K562 (cell line): Measurements from ENCODE around the gene SLC5A10. TPM values are rescaled to one million over a fixed set of nuclear protein-coding genes. Genes with fewer than 3 reads are reported as not detected.
"Not testable (repeated sequence)": the region's sequence is repeated elsewhere in the genome, so short reads cannot be mapped to it uniquely, and the experiment has no call there.

ENCODE experiments used
- ATAC-seq: fragments of 200-7000 bp; cut with Tn5 transposase; 3 replicates; pipeline ENCODE4 v1.9.1; 2020; ENCODE audit warnings: moderate library complexity
- BruUV-seq: library from RNA; stranded (reverse); fragments of 400-500 nt; replicated peaks from 2 replicates; lab custom pipeline; 2021; lab: Mats Ljungman, UMichigan
- CTCF ChIA-PET: fragments of 300-600 bp; formaldehyde crosslinking; extraction: SDS; loops from one replicate; lab custom pipeline; 2021; ENCODE audit warnings: low intra/inter-chr PET ratio; lab: Yijun Ruan, JAX
- POLR2A ChIA-PET: fragments of 300-600, 350-650 bp; sonication (Branson Sonifier 250); formaldehyde crosslinking; extraction: SDS; loops from one replicate; lab custom pipeline; 2021; ENCODE audit warnings: antibody characterized with exemption, inconsistent platforms; lab: Yijun Ruan, JAX
- DNase-seq, 4 experiments: peaks; one replicate each; pipeline versions ENCODE4 v3.0.0 to v3.0.0-alpha.2; 2011 to 2018; ENCODE audit warnings: low spot score in 3 of 4, mixed read lengths in 3 of 4; ENCODE audit errors: extremely low read depth in 1 of 4
- FAIRE-seq: peaks from 2 replicates; lab custom pipeline; 2011; peaks lifted over from hg19 to GRCh38; lab: Jason Lieb, UNC
- H2AFZ ChIP-seq: 2 replicates; pipeline ENCODE4 v1.6.0; 2011; ENCODE audit warnings: low read depth, low read length, control low read depth, inconsistent platforms
- H3K27ac ChIP-seq: fragments of 200-600 bp; 3 replicates; pipeline ENCODE4 v1.8.0; 2011; ENCODE audit warnings: low read depth, mild to moderate bottlenecking, control low read depth, inconsistent platforms, low read length, moderate library complexity, mixed read lengths; ENCODE audit errors: extremely low read depth
- H3K27me3 ChIP-seq, 2 experiments: fragments of 300-600 bp in 1 of 2; 2 replicates in 1 of 2; 3 replicates in 1 of 2; pipeline versions ENCODE4 v1.6.0 to v1.8.0; 2011; ENCODE audit warnings: inconsistent platforms in 2 of 2, low read length in 2 of 2, mild to moderate bottlenecking in 1 of 2, mixed read lengths in 1 of 2, moderate library complexity in 1 of 2; ENCODE audit not compliant: control insufficient read depth in 2 of 2, insufficient read depth in 2 of 2
- H3K36me3 ChIP-seq: fragments of 300-600 bp; 3 replicates; pipeline ENCODE4 v1.8.0; 2011; ENCODE audit warnings: mild to moderate bottlenecking, low read length, inconsistent platforms; ENCODE audit not compliant: control insufficient read depth, insufficient read depth
- H3K4me1 ChIP-seq, 2 experiments: fragments of 200-600 bp in 1 of 2; replicated peaks in 1 of 2; 2 replicates in 1 of 2; 3 replicates in 1 of 2; pipeline versions ENCODE4 v1.5.1 to v1.8.0; 2011; ENCODE audit warnings: inconsistent platforms in 2 of 2, low read length in 2 of 2, mild to moderate bottlenecking in 1 of 2, mixed read lengths in 1 of 2, moderate library complexity in 1 of 2; ENCODE audit not compliant: control insufficient read depth in 2 of 2, insufficient read depth in 2 of 2
- H3K4me2 ChIP-seq: 2 replicates; pipeline ENCODE4 v1.6.1; 2011; ENCODE audit warnings: low read length, control low read depth, inconsistent platforms, mixed read lengths; ENCODE audit not compliant: insufficient read depth
- H3K4me3 ChIP-seq: fragments of 200-600 bp; sonication (generic), shearing (Covaris generic); 2 replicates; pipeline ENCODE4 v1.5.1; 2016; ENCODE audit warnings: control low read depth, inconsistent platforms
- H3K79me2 ChIP-seq: fragments of 200-600 bp; 3 replicates; pipeline ENCODE4 v1.8.0; 2011; ENCODE audit warnings: low read length, inconsistent platforms; ENCODE audit not compliant: control insufficient read depth, insufficient read depth
- H3K9ac ChIP-seq, 2 experiments: 2 replicates each; pipeline versions ENCODE4 v1.6.0 to v1.6.1; 2011; ENCODE audit warnings: low read depth in 2 of 2, low read length in 2 of 2, control low read depth in 1 of 2, inconsistent platforms in 1 of 2, mild to moderate bottlenecking in 1 of 2, mixed read lengths in 1 of 2; ENCODE audit not compliant: insufficient read depth in 1 of 2
- H3K9me1 ChIP-seq: one replicate; pipeline ENCODE4 v1.6.0; 2011; ENCODE audit warnings: inconsistent platforms, mild to moderate bottlenecking, low read length, moderate library complexity; ENCODE audit not compliant: control insufficient read depth, insufficient read depth
- H3K9me3 ChIP-seq: replicated peaks from 2 replicates; pipeline ENCODE4 v1.5.1; 2011; ENCODE audit warnings: low read depth, low read length, inconsistent platforms; ENCODE audit not compliant: control insufficient read depth, insufficient read depth
- H4K20me1 ChIP-seq: replicated peaks from 2 replicates; pipeline ENCODE4 v1.6.1; 2011; ENCODE audit warnings: low read length, inconsistent platforms, mixed read lengths; ENCODE audit not compliant: control insufficient read depth, insufficient read depth
- CHD4 ChIP-seq: fragments of 200-600 bp; sonication (generic); IDR thresholded peaks from 3 replicates; pipeline ENCODE4 v1.6.1; 2012; ENCODE audit warnings: low read depth, mild to moderate bottlenecking, mixed read lengths, low read length, inconsistent platforms; ENCODE audit not compliant: insufficient read depth, insufficient replicate concordance, poor library complexity, severe bottlenecking
- DNMT1 ChIP-seq: fragments of 450-650 bp; IDR thresholded peaks from 2 replicates; pipeline ENCODE4 v1.6.1; 2016; ENCODE audit warnings: antibody characterized with exemption, mild to moderate bottlenecking
- FOXP4 ChIP-seq: sonication (generic); formaldehyde crosslinking; IDR thresholded peaks from 2 replicates; pipeline ENCODE4 v1.8.0; 2022; ENCODE audit warnings: mild to moderate bottlenecking, missing genetic modification reagents, borderline replicate concordance
- MCM2 ChIP-seq: fragments of 450-650 bp; IDR thresholded peaks from 2 replicates; pipeline ENCODE4 v1.6.1; 2017; ENCODE audit warnings: low read depth, mild to moderate bottlenecking
- MEIS2 ChIP-seq: fragments of 450-650 bp; IDR thresholded peaks from 2 replicates; pipeline ENCODE4 v1.6.1; 2014; ENCODE audit warnings: mild to moderate bottlenecking; ENCODE audit not compliant: partially characterized antibody
- RBM25 ChIP-seq: fragments of 200-400 bp; formaldehyde crosslinking; IDR thresholded peaks from 2 replicates; pipeline ENCODE4 v1.6.1; 2018; ENCODE audit warnings: low read length, low read depth, moderate library complexity; ENCODE audit not compliant: severe bottlenecking
- RBM34 ChIP-seq: fragments of 200-400 bp; formaldehyde crosslinking; IDR thresholded peaks from 2 replicates; pipeline ENCODE4 v1.6.1; 2018; ENCODE audit warnings: low read length, borderline replicate concordance; ENCODE audit not compliant: insufficient read depth
- XRCC4 ChIP-seq: IDR thresholded peaks from one replicate; pipeline ENCODE4 v1.6.1; 2011; ENCODE audit not compliant: insufficient read depth, insufficient read length; ENCODE audit errors: extremely low read depth
- WGBS: fragments of 100-300 bp; shearing (Covaris generic); methylation state at CpG from one replicate; pipeline ENCODE4 v1.1.6; 2016; ENCODE audit warnings: low coverage, mixed read lengths; ENCODE audit not compliant: insufficient coverage; ENCODE audit errors: missing lambda C conversion rate; 5-methylcytosine and 5-hydroxymethylcytosine counted together
- in situ Hi-C: fragments of 300-500 bp; cut with MboI; formaldehyde crosslinking; loops from 4 replicates; pipeline ENCODE4 v1.15.0; 2018; ENCODE audit warnings: inconsistent platforms, mixed read lengths
- intact Hi-C: fragments of 100-400 bp; cut with micrococcal nuclease; formaldehyde crosslinking; loops from 2 replicates; pipeline ENCODE4 v1.14.2; 2022
- polyA plus RNA-seq, 8 experiments: library from polyadenylated mRNA; depleted of rRNA in 4 of 8; stranded (reverse) in 5 of 8; unstranded in 3 of 8; fragments of >200 nt; fragmentation: Nextera tagmentation in 2 of 8; fragmentation: Illumina TruSeq in 1 of 8; extraction: Ambion mirVana in 2 of 8; extraction: Trizol in 1 of 8; gene quantifications; 2 replicates each; pipeline versions ENCODE4 v1.2.1 to v1.2.3, GENCODE V29; 2011 to 2014; ENCODE audit warnings: inconsistent platforms in 1 of 8, missing spikeins in 1 of 8
- total RNA-seq, 7 experiments: library from RNA; depleted of rRNA in 6 of 7; stranded (reverse); fragments of >200 nt in 6 of 7; fragmentation: Illumina TruSeq in 2 of 7; extraction: Trizol in 2 of 7; gene quantifications; 2 replicates each; pipeline versions ENCODE4 v1.2.1 to v1.2.3, GENCODE V29; 2011 to 2021; ENCODE audit warnings: low replicate concordance in 1 of 7
- TF ChIP-seq, protein P1 (sequence below): fragments of 250-450 bp; sonication (Bioruptor Pico); IDR thresholded peaks from 2 replicates; pipeline ENCODE4 v1.5.0; 2021

Gene SLC5A10
- total and polyA plus RNA-seq, 9 of the 15 experiments (the other 6 are each of a cell fraction or from before 2014, with no cell fraction given), result 0.03 to 0.09 (median 0.03) TPM; not detected in 5

DNA sequence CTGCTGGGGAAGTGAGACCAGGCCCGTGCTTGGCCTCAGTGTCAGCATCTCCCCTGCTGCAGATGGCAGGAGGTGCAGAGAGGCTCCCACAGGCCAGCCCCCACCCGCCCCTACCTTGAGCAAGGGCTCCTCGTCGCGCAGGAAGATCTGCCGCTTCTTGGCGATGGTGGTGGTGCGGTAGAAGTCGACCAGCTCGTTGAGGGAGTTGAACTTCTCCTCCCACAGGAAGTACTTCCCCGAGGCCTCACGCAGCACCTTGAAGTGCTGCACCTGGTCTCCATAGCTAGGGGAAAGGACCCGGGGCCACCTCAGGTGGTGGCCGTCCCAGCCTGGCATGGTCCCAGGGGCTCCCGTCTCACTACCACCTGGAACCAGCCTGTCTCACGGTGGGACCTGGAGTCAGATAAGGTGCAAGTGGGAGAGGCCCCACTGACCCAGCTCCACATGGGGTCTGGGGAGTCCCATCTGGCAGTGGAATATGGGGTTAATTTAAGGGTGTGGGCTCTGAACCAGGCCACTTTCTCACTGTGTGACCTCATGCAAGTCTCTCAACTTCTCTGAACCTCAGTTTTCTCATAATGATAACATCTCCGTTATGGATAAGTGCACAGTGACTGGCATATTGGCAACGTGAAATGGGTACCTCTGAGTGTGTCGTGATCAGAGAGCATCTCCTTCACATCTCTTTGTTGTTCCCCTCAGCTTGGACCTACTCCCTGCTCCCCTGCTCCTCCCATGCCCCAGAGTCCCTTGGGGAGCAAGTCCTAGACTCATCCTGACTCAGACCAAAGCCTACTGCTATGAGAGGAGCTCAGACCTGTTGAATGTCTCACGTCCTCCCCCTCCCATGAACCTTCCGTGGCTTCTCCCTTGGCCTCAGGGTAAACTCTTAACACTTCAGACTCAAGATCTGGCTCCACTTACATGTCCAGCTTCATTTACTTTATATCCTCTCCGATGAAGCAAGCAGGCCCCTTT, 72.4 kb downstream of the SLC5A10 start:
- Histone ChIP-seq H3K27me3 (no peaks in the 10 kb centered on the region), H3K79me2 (no peaks in the 10 kb centered on the region), H4K20me1 (no peaks in the 10 kb centered on the region), H2AFZ (no peak overlapping the region), H3K9ac (no peak overlapping the region; a peak in 1 of 4 replicates), H3K4me2 (no peak overlapping the region), H3K4me1 (peaks cover 9 to 30% of the 10 kb centered on the region in 2 experiments; a peak in 4 of 5 replicates), H3K27ac (no peak overlapping the region; the same call in 2 of the 3 replicates), H3K9me3 (no peaks in the 10 kb centered on the region), H3K4me3 (no peak overlapping the region), H3K9me1 (no peaks in the 10 kb centered on the region), H3K36me3 (no peaks in the 10 kb centered on the region)
- CTCF ChIA-PET, result no interaction called here
- POLR2A ChIA-PET, result interaction anchor here (1.3 kb wide), 1 partner anchor 12 kb away, joined by 3 read pairs; no protein-coding TSS in a partner anchor
- intact Hi-C loops, result no loop called here
- in situ Hi-C loops, result loop anchor here (5.0 kb wide), 1 partner anchor 123 kb away; no protein-coding TSS in a partner anchor
- TF ChIP-seq XRCC4 (no peak), RBM25 (peak; percentile 20), MEIS2 (no peak), MCM2 (no peak), CHD4 (no peak), RBM34 (no peak), FOXP4 (no peak), DNMT1 (no peak)
- TF ChIP-seq, protein P1, sequence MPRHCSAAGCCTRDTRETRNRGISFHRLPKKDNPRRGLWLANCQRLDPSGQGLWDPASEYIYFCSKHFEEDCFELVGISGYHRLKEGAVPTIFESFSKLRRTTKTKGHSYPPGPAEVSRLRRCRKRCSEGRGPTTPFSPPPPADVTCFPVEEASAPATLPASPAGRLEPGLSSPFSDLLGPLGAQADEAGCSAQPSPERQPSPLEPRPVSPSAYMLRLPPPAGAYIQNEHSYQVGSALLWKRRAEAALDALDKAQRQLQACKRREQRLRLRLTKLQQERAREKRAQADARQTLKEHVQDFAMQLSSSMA (CRISPR knock-in tag), result no peak
- FAIRE-seq (no peak), ATAC-seq (peak; percentile 17; the same call in 1 of the 3 replicates), DNase-seq (no peak)
- no TSS peak for BruUV-seq
- WGBS, result 52% methylated on average over 6 of the region's 22 CpGs

- H2AFZ ChIP-seq, H4K20me1 ChIP-seq, BruUV-seq, POLR2A ChIA-PET, FAIRE-seq, DNase-seq, intact Hi-C loops, H3K9me1 ChIP-seq, ATAC-seq, H3K27ac ChIP-seq, H3K36me3 ChIP-seq, CTCF ChIA-PET, H3K27me3 ChIP-seq, H3K9ac ChIP-seq, H3K4me1 ChIP-seq, H3K79me2 ChIP-seq, H3K4me3 ChIP-seq, H3K4me2 ChIP-seq, H3K9me3 ChIP-seq: not testable (repeated sequence)
- in situ Hi-C loops, result loop anchor here (5.0 kb wide), 1 partner anchor 119 kb away; no protein-coding TSS in a partner anchor
- no CpG with 5 or more reads among the region's 11 CpGs for WGBS
These were observed 76.7 kb downstream of the SLC5A10 start for GRCh38 chr17:19028671-19029070.
